Rectal smooth muscle tissue (tissue), 1 donor: ENCODE results near the gene LAMA3.

ENCODE experiments used
- H3K27ac ChIP-seq: one replicate; pipeline ENCODE4 v1.7.0; 2013; ENCODE audit warnings: low read depth, low read length, inconsistent platforms
- H3K27me3 ChIP-seq: one replicate; pipeline ENCODE4 v1.7.0; 2013; ENCODE audit warnings: low read length; ENCODE audit not compliant: control insufficient read depth, insufficient read depth
- H3K36me3 ChIP-seq: one replicate; pipeline ENCODE4 v1.7.0; 2013; ENCODE audit warnings: low read length; ENCODE audit not compliant: control insufficient read depth, insufficient read depth
- H3K4me1 ChIP-seq: one replicate; pipeline ENCODE4 v1.7.0; 2013; ENCODE audit warnings: low read length; ENCODE audit not compliant: control insufficient read depth, insufficient read depth
- H3K4me3 ChIP-seq: one replicate; pipeline ENCODE4 v1.7.0; 2013; ENCODE audit warnings: low read length
- H3K9ac ChIP-seq: one replicate; pipeline ENCODE4 v1.7.0; 2013; ENCODE audit warnings: low read length

The LAMA3 gene

GRCh38 chr18:23990474-23991410, 301.5 kb downstream of the LAMA3 start:
- Histone ChIP-seq H3K9ac (no peak overlapping the region), H3K4me1 (peaks cover 5% of the 10 kb centered on the region), H3K27ac (no peak overlapping the region), H3K36me3 (no peaks in the 10 kb centered on the region), H3K4me3 (no peak overlapping the region), H3K27me3 (no peaks in the 10 kb centered on the region)

GRCh38 chr18:23992089-23992940, 303.1 kb downstream of the LAMA3 start:
- Histone ChIP-seq H3K36me3 (no peaks in the 10 kb centered on the region), H3K27me3 (no peaks in the 10 kb centered on the region), H3K4me1 (peaks cover 5% of the 10 kb centered on the region), H3K27ac (no peak overlapping the region), H3K9ac (no peak overlapping the region), H3K4me3 (no peak overlapping the region)

- Histone ChIP-seq H3K36me3 (no peaks in the 10 kb centered on the region), H3K9ac (no peak overlapping the region), H3K4me1 (peaks cover 5% of the 10 kb centered on the region), H3K27ac (no peak overlapping the region), H3K27me3 (no peaks in the 10 kb centered on the region), H3K4me3 (no peak overlapping the region)
Observed at GRCh38 chr18:23992941-23993280, 303.7 kb downstream of the LAMA3 start.

GRCh38 chr18:23994361-23994902, 305.2 kb downstream of the LAMA3 start:
- Histone ChIP-seq H3K9ac (no peak overlapping the region), H3K27ac (no peak overlapping the region)

GRCh38 chr18:23995180-23995579, 305.9 kb downstream of the LAMA3 start:
- H3K27ac ChIP-seq: no peak overlapping the region
- H3K9ac ChIP-seq: no peak overlapping the region
- no peaks in the 10 kb centered on the region for H3K27me3 ChIP-seq
- no peak overlapping the region for H3K4me3 ChIP-seq
- no peaks in the 10 kb centered on the region for H3K36me3 ChIP-seq
- H3K4me1 ChIP-seq: peaks cover 5% of the 10 kb centered on the region

More at GRCh38 chr18:23994361-23994902, 305.2 kb downstream of the LAMA3 start:
- no peaks in the 10 kb centered on the region for H3K36me3 ChIP-seq
- H3K27me3 ChIP-seq: no peaks in the 10 kb centered on the region
- H3K4me3 ChIP-seq: no peak overlapping the region
- H3K4me1 ChIP-seq: peaks cover 5% of the 10 kb centered on the region

GRCh38 chr18:23998018-23998417, 308.8 kb downstream of the LAMA3 start:
- Histone ChIP-seq H3K4me1 (peaks cover 5% of the 10 kb centered on the region), H3K9ac (no peak overlapping the region), H3K27ac (no peak overlapping the region), H3K36me3 (no peaks in the 10 kb centered on the region), H3K4me3 (no peak overlapping the region), H3K27me3 (no peaks in the 10 kb centered on the region)

- no peak overlapping the region for H3K9ac ChIP-seq
Observed at GRCh38 chr18:23998820-23999219, 309.6 kb downstream of the LAMA3 start.

GRCh38 chr18:24000613-24001490, 311.6 kb downstream of the LAMA3 start:
- Histone ChIP-seq H3K36me3 (no peaks in the 10 kb centered on the region), H3K27me3 (no peaks in the 10 kb centered on the region), H3K4me3 (no peak overlapping the region), H3K4me1 (no peaks in the 10 kb centered on the region), H3K9ac (no peak overlapping the region), H3K27ac (no peak overlapping the region)

More at GRCh38 chr18:23998820-23999219, 309.6 kb downstream of the LAMA3 start:
- Histone ChIP-seq H3K27ac (no peak overlapping the region), H3K4me3 (no peak overlapping the region), H3K27me3 (no peaks in the 10 kb centered on the region), H3K36me3 (no peaks in the 10 kb centered on the region), H3K4me1 (peaks cover 4% of the 10 kb centered on the region)

- no peaks in the 10 kb centered on the region for H3K4me1 ChIP-seq
Observed at GRCh38 chr18:24002479-24002878, 313.2 kb downstream of the LAMA3 start.

GRCh38 chr18:24003288-24003687, 314.0 kb downstream of the LAMA3 start:
- no peak overlapping the region for H3K27ac ChIP-seq
- no peaks in the 10 kb centered on the region for H3K36me3 ChIP-seq
- no peaks in the 10 kb centered on the region for H3K4me1 ChIP-seq
- no peak overlapping the region for H3K9ac ChIP-seq
- no peaks in the 10 kb centered on the region for H3K27me3 ChIP-seq
- no peak overlapping the region for H3K4me3 ChIP-seq

More at GRCh38 chr18:24002479-24002878, 313.2 kb downstream of the LAMA3 start:
- H3K27me3 ChIP-seq: no peaks in the 10 kb centered on the region
- no peaks in the 10 kb centered on the region for H3K36me3 ChIP-seq
- H3K27ac ChIP-seq: no peak overlapping the region
- no peak overlapping the region for H3K9ac ChIP-seq
- no peak overlapping the region for H3K4me3 ChIP-seq

- H3K4me1 ChIP-seq: no peaks in the 10 kb centered on the region
- no peaks in the 10 kb centered on the region for H3K36me3 ChIP-seq
- no peak overlapping the region for H3K4me3 ChIP-seq
- H3K27ac ChIP-seq: no peak overlapping the region
- no peak overlapping the region for H3K9ac ChIP-seq
- H3K27me3 ChIP-seq: no peaks in the 10 kb centered on the region
Observed at GRCh38 chr18:24003903-24004640, 314.8 kb downstream of the LAMA3 start.
